H1 (cell line): ENCODE measurements around the gene SNED1.

Experiments used
- ATF3 ChIP-seq: IDR thresholded peaks from 2 replicates; pipeline ENCODE4 v1.6.1; 2011; ENCODE audit warnings: low read depth, mild to moderate bottlenecking, low read length; ENCODE audit not compliant: insufficient read depth
- CTCF ChIP-seq, 3 experiments: IDR thresholded peaks; 1 replicate in 2 of 3; 2 replicates in 1 of 3; pipeline versions ENCODE4 v1.5.1 to v1.6.1; 2011; ENCODE audit warnings: low read length in 3 of 3, mild to moderate bottlenecking in 3 of 3, inconsistent platforms in 2 of 3, low read depth in 1 of 3, moderate library complexity in 1 of 3; ENCODE audit not compliant: insufficient read depth in 1 of 3; ENCODE audit errors: control extremely low read depth in 1 of 3
- EP300 ChIP-seq, 2 experiments: IDR thresholded peaks; 1 replicate in 1 of 2; 2 replicates in 1 of 2; pipeline ENCODE4 v1.6.1; 2011 to 2012; ENCODE audit warnings: low read depth in 2 of 2, low read length in 2 of 2, mild to moderate bottlenecking in 2 of 2, borderline replicate concordance in 1 of 2, inconsistent platforms in 1 of 2, moderate library complexity in 1 of 2
- EZH2 ChIP-seq: fragments of 200-600 bp; sonication (generic); IDR thresholded peaks from 2 replicates; pipeline ENCODE4 v1.7.1; 2012; ENCODE audit warnings: low read depth, mild to moderate bottlenecking, moderate library complexity, low read length, inconsistent platforms; ENCODE audit not compliant: severe bottlenecking
- GTF2F1 ChIP-seq: IDR thresholded peaks from 2 replicates; pipeline ENCODE4 v1.6.1; 2012; ENCODE audit warnings: low read depth, low read length, improper control_type of control experiment, borderline replicate concordance
- JUN ChIP-seq: IDR thresholded peaks from 2 replicates; pipeline ENCODE4 v1.6.1; 2011; ENCODE audit warnings: low read depth, mild to moderate bottlenecking, improper control_type of control experiment, low read length
- MAX ChIP-seq: IDR thresholded peaks from 2 replicates; pipeline ENCODE4 v1.6.1; 2012; ENCODE audit warnings: inconsistent platforms
- PHF8 ChIP-seq: fragments of 200-600 bp; sonication (generic); conservative IDR thresholded peaks from 2 replicates; pipeline ENCODE4 v1.7.1; 2012; ENCODE audit warnings: low read depth, mild to moderate bottlenecking, inconsistent platforms, low read length, moderate library complexity
- POLR2A ChIP-seq, 2 experiments: IDR thresholded peaks; 1 replicate in 1 of 2; 2 replicates in 1 of 2; pipeline ENCODE4 v1.6.1; 2011; ENCODE audit warnings: low read depth in 2 of 2, low read length in 2 of 2, mild to moderate bottlenecking in 2 of 2; ENCODE audit errors: control extremely low read depth in 1 of 2
- RAD21 ChIP-seq, 2 experiments: IDR thresholded peaks in 1 of 2; conservative IDR thresholded peaks in 1 of 2; 2 replicates each; pipeline ENCODE4 v1.6.1; 2011; ENCODE audit warnings: low read depth in 2 of 2, low read length in 2 of 2, improper control_type of control experiment in 1 of 2, inconsistent platforms in 1 of 2, mild to moderate bottlenecking in 1 of 2, moderate library complexity in 1 of 2
- SIN3A ChIP-seq, 2 experiments: IDR thresholded peaks in 1 of 2; conservative IDR thresholded peaks in 1 of 2; 2 replicates each; pipeline ENCODE4 v1.6.1; 2011 to 2012; ENCODE audit warnings: low read length in 2 of 2, improper control_type of control experiment in 1 of 2, low read depth in 1 of 2, mild to moderate bottlenecking in 1 of 2
- TAF1 ChIP-seq: IDR thresholded peaks from 2 replicates; pipeline ENCODE4 v1.6.1; 2011; ENCODE audit warnings: mild to moderate bottlenecking, low read depth, low read length
- TCF12 ChIP-seq: IDR thresholded peaks from 2 replicates; pipeline ENCODE4 v1.6.1; 2011; ENCODE audit warnings: low read depth, mild to moderate bottlenecking, low read length

GRCh38 chr2:240996834-240997140 is 1.6 kb upstream of the SNED1 start:
- TF ChIP-seq MAX (no peak), EZH2 (no peak), RAD21 (IDR thresholded peaks at IDR 0.05 in 1 of 2, conservative IDR thresholded peaks at IDR 0.05 in 1 of 2; ENCODE audit: low read depth in 2 of 2, low read length in 2 of 2) (no peak), GTF2F1 (no peak), SIN3A (conservative IDR thresholded peaks at IDR 0.05 in 1 of 2, IDR thresholded peaks at IDR 0.05 in 1 of 2; ENCODE audit: low read depth in 1 of 2, low read length in 2 of 2) (no peak), CTCF (IDR thresholded peaks at IDR 0.05; ENCODE audit: control extremely low read depth in 1 of 3, insufficient read depth in 1 of 3, low read depth in 1 of 3, low read length in 3 of 3) (no peak), JUN (no peak), POLR2A (IDR thresholded peaks at IDR 0.05; ENCODE audit: control extremely low read depth in 1 of 2, low read depth in 2 of 2, low read length in 2 of 2) (no peak), EP300 (IDR thresholded peaks at IDR 0.05; ENCODE audit: borderline replicate concordance in 1 of 2, low read depth in 2 of 2, low read length in 2 of 2) (no peak), TCF12 (no peak), TAF1 (no peak), PHF8 (no peak), ATF3 (no peak)
